ACHN (cell line): ENCODE results near the gene PRPF4.
A peak's percentile ranks its signal among the peaks of the same experiment; 100 is the strongest.
"Not testable (repeated sequence)": the region's sequence is repeated elsewhere in the genome, so short reads cannot be mapped to it uniquely, and the experiment has no call there.

Experiments used
- DNase-seq: peaks from one replicate; pipeline ENCODE4 v3.0.0-alpha.2; 2015
- in situ Hi-C: cut with HindIII; loops from 2 replicates; pipeline ENCODE4 v1.10.0; 2017; ENCODE audit warnings: low sequenced_read_pairs, low pct_ligation_motif_present, low pct_unique_long_range_greater_than_20kb

PRPF4 gene

DNA sequence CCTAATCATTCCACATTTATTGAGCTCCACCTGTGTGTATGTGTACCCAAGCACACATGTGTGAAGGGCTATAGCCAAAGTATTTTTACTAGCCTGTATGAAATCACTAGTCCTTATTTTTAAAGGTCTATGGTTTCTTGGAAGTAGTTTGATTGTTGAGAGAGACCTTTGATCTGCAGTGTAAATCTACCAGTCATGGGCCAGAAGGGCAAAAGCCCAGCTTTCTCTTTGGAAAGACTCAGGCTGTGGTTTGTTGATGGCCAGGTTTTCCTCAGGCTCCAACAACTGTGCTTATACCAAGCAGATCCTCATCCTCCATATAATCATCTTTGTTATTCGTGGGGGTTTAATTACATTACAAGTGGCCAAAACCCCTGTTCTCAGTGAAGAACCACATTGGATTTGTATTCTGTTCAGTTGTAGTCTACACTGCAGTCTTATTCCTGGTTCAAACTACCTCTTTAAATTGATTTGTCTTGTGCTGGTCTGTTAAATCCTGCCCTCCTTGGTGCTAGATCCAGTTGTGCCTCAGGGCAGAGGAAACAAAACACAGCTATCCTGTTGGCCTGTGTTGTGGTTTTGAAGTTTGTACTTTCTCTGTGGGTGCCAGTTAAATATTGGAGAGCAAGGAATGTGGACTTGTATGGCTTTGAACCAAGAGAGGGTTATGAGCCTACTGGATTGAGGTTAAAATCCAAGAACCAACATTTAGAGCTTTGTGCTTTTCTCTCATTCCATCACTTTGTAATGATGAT is 13.4 kb upstream of the PRPF4 start:
- in situ Hi-C loops = no loop called here
- peak; percentile 35 for DNase-seq

DNA sequence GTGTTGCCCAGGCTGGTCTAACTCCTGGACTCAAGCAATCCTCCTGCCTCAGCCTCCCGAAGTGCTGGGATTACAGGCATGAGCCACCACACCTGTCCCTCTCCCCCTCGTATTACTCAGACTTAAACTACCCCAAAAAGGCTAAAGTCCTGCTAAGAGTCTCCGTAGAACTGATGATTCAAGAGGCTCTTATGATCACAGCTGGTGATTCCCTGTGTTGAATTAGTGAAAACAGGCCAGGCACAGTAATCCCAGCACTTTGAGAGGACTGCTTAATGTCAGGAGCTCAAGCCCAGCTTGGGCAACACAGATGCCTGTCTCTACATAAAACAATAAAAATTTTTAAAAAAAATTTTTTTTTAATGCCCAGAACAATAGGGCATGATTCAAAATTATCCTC is 9.3 kb upstream of the PRPF4 start:
- no peak for DNase-seq
- in situ Hi-C loops = no loop called here

DNA sequence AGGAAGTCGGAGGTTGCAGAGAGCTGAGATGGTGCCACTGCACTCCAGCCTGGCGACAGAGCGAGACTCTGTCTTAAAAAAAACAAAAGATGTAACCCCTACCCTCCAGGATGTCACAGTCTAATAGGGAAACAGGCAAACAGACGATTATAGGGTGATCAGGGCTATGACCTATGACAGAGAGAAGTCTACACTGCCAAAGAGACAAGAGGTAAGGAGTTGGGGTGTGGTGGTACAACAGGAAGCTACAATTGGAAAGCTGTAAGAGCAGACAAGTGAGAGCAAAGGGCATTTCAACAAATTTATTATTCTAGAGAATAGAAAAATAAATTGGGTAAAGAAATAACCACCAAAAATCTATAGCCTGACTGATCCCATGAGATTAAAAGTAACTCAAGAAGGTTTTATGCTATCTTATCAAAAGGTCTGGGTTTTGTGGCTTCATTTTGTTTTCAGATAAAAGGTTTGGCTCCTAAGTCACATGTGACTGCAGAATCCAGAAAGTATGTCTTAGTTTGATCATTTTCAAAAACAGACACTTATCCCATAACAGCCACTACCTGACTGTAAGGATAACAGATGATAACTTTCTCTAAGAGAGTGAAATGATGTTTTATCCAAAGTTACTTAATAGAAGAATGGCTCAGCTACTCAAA is 7.4 kb upstream of the PRPF4 start:
- no peak for DNase-seq
- in situ Hi-C loops = no loop called here

DNA sequence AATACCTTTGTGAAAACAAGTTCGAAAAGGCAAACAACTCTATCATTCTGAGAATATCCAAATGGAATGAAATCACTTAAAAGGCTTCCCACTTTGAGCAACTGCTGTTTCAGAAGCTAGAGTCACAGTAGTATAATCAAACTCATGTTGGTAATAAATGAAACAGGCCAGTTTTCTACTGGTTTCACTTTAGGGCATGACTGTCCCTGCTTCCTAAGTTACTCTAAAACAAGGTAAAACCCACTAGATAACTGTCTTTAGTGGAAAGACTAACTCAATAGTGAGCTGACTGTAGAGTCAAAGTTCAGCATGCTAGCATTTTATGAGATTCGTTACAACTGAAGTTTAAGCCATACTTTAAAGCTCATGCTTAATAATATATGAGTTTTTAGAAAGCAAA is 6.1 kb upstream of the PRPF4 start:
- in situ Hi-C loops = no loop called here
- no peak for DNase-seq

DNA sequence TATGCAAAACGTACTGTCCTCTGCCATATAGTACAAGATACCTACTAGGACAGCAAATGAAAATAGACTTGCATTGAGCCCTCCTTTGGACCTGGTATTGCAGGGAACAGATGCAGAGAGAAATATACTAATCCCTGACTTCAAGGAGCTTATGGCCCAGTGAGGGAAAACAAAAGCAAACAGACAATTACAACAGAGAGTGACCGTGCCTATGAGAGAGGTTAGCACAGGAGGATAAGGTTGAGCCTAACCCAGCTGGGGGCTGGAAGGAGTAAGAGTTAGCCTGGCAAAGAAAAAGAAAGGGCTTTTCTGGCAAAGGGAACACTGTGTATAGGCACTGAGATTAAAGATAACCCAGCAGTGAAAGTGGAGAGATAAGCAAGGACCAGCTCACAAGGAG is 5.6 kb upstream of the PRPF4 start:
- in situ Hi-C loops = no loop called here

DNA sequence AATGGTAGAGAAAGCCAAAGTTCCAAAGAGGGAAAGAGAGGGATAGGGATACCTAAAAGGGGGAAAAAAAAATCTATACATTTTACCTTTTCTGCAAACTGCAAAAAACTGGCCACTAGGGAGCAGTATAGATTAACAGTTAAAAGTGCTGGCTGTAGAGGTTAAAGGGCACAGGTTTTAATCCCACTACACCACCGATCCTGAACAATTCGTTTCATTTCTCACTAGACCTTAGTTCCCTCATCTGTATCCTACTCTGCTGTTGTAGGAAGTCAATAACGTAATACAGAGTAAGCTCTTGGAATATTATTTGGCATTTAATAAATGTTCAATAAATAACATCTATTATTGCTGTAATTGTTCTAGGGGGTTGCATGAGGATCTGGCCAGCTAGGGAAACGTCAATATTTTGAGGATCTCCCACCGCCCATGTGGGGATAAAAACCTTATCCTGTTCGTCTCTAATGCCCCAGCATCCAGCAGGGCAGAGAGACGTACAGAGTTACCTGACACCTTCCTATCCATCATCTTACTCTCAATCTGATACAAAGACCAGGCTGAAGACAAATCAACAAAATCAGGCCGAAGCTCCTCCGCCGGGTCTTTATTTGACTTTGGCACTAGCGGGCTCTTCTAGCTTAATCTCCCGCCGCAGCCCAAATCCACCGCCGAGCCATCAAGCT is 843 bp upstream of the PRPF4 start:
- in situ Hi-C loops = no loop called here
- peak; percentile 66 for DNase-seq

More for the DNA sequence above, 5.6 kb upstream of the PRPF4 start:
- DNase-seq = no peak

DNA sequence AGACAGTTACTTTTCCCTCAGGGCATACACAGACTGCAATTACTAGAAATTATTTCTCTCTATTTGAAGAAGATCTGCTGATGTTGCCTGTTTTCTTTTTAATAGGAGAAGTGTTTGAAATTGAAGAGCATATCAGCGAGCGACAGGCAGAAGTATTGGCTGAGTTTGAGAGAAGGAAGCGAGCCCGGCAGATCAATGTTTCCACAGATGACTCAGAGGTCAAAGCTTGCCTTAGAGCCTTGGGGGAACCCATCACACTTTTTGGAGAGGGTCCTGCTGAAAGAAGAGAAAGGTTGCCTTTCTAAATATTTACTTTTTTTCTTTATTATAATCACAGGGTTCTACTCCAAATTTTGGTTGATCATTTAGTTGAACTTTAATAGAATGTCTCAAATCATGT is 3.4 kb downstream of the PRPF4 start:
- in situ Hi-C loops = no loop called here

DNA sequence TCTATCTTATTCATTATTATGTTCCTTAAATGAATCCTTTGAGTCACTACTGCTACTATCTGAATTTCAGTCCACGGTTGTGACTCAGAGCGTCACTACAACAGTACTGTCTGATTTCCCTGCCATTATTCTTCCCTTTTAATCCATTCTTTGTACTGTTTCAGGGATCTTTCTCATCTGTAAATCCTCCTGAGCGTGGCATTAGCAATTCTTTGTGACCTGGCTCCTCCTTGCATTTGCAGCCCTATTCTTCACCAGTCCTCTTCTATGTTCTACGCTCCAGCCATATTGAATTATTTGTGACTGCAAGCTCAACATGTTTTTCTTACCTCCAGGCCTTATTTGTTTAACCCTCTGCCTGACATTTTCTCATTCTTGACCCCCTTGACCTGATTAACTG is 5.9 kb downstream of the PRPF4 start:
- no peak for DNase-seq
- in situ Hi-C loops = no loop called here

More for the DNA sequence above, 3.4 kb downstream of the PRPF4 start:
- DNase-seq = no peak

DNA sequence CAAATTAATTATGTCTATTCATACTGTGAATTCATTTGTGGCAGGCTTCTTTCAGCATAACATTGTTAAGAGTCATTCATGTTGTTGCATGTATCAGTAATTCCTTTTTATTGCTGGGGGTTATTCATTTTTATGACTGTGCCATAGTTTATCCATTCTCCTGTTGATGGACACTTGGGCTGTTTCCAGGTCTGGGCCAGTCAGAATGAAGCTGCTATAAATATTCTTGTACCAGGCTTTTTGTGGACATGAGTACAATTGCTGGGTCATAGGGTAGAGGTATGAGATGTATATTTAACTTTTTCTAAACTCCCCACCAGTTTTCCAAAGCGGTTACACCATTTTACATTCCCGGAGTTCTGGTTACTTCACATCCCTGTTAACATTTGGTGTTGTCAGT is 13.6 kb downstream of the PRPF4 start:
- in situ Hi-C loops = no loop called here
- no peak for DNase-seq

DNA sequence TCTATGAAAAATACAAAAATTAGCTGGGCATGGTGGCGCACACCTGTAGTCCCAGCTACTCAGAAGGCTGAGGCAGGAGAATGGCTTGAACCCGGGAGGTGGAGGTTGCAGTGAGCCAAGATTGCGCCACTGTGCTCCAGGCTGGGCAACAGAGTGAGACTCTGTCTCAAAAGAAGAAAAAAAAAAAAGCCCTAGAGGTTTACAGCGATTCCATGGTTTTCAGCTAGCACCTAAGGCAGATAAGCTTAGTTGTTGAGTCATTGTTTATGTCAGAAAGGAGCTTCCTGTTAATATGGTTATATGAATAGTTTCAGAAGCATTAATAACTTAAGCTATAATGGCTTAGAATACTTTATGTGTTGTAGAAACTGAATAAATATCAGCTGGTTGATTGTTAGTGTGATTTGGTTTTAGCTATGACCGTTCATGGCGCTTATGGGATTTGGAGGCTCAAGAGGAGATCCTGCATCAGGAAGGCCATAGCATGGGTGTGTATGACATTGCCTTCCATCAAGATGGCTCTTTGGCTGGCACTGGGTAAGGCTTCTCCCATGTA is 14.7 kb downstream of the PRPF4 start:
- no peak for DNase-seq
- in situ Hi-C loops = no loop called here

DNA sequence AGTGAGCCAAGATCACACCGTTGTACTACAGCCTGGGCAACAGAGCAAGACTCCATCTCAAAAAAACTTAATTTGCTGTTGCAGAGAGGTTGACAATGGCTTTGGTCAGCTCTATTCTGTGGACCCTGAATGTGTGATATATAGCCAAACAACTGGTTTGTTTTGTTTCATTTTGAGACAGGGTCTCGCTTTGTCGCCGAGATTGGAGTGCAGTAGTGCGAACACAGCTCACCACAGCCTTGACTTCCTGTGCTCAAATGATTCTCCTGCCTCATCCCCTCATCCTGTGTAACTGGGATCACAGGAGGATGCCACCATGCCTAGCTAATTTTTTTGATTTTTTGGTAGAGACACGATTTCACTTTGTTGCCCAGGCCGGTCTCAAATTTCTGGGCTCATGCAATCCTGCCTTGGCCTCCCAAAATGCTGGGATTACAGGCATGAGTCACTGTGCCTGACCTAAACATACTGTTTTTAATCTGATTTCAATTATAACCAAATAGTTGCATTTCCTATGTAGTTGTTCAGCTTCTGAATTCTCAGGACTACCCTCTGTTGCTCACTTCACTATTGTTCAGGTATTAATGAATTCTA is 17.9 kb downstream of the PRPF4 start:
- DNase-seq = no peak
- in situ Hi-C loops = no loop called here

DNA sequence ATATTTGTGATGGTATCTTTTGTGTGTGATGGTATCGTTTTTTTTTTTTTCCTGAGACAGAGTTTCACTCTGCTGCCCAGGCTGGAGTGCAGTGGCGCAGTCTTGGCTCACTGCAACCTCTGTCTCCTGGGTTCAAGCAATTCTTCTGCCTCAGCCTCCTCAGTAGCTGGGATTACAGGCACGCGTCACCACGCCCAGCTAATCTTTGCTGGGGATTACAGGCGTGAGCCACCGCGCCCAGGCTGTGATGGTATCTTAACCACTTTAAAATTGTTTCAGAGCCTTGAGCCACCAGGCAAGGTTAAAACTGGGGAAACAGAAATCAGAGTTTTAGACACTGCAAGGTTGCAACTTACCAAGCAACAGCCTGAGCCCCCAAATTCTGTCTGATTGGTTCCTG is 20.8 kb downstream of the PRPF4 start:
- in situ Hi-C loops, DNase-seq: not testable (repeated sequence)

DNA sequence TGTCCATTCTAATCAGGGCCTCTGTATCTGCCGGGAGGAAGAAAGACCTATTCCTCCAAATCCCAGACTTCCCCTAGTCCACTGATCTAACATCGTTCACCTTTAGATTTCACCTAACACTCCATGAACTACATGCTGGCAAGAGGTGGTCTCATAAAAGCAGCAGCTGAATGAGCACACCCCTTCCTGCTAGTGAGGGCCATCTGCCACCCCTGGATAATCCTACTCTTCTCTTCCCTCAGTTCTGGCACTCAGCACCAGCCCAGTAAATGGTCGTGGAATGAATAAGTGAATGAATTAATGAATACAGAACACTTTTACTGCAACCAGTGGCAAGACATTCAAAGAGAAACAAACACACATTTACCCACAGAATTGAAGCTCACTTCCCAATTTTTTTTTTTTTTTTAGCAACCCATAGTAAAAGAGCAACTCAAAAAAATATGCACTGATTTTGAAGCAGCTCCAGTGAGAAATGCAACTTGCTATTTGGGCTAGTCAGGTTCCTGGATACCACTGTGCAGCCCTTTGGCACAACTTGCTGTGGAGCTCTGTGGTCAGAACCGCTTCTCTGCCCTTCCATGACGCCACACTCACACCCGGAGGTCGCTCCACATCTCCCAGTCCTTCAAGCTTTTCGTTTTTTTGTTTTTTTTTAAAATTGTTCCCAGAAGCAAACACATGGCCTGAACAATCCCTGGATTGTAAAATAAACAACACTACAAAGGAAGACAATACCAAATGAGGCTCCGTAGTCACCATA is 21.5 kb downstream of the PRPF4 start:
- no peak for DNase-seq
- in situ Hi-C loops = no loop called here

DNA sequence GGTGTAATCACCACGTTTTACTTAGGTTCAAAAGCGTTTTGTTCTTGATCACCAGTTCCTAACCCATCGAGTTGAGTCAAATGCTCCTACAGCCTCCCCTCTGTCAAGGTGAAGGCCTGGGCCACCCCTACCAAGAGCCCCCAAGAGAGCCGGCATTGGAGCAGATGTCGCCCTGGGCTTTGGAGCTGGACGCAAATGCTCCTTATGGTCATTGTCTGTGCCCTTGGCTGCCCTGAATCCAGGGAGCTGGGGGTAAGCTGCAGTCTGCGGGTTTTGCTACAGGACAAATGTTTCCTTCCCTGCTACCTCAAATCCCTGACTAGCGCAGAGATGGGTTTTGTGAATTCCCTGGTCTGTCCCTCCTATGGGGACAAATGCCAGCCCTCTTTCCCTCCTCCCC is 22.9 kb downstream of the PRPF4 start:
- no peak for DNase-seq
- in situ Hi-C loops = no loop called here

DNA sequence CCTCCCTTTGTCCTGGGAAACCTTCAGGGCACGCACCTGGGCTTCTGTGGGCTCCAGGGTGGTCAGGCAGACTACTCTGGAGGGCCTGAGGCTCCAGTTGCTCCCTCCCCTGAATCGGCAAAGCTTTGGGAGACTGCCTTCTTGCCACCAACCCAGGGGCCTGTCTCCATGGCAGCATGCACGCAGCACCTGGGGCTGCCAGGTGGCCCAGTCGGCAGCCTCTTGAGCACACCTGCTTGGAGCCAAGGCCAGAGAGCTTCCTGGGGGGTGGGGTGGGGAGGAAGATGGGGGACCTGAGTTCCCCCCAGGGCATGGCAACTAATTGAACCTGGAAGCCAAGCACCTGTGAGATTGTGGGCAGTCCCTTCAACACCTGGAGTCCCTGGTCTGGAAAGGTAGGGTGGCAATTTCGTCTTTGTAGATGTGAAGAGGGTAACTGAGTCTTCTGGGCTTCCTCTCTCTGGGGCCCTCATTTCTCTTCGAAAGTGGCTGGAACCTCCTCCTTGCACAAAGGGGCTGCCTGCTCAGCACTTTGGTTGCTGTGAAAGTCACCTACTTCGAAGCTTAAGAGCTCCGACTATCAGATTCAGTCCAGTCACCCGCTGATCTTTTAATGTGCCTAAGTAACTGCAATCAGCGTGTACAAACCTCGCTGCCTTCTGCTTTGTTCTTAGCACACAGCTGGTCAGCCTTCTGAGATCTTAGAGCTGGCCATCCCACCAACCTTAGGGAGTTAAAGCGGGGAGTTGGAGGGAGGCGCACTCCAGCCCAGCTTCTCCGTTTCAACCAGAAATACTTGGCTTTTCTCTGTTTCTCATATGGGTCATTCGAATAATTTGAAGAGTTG is 23.7 kb downstream of the PRPF4 start:
- in situ Hi-C loops = no loop called here
- no peak for DNase-seq

DNA sequence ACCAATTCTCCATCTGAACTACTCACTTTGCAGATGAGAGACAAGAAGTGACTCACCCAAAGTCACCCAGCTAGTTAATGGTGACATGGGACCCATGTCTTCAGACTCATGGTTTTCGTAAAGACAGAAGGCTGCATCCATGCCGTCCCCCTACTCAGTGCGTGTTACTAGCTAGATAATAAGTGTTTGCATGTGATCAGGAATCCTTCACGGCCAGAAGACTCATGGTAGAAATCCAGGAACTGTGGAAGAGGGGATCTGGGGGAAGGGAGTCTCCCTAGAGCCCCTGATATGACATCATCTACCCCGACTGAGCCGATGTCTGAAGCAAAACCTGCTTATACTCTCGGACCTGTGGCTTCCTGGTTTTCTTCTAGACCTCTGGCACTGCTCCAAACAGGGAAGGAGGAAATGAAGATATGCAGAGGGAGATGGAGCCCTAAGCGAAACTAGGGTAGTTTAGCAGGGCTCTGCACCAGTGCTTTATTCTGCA is 24.4 kb downstream of the PRPF4 start:
- no peak for DNase-seq
- in situ Hi-C loops = no loop called here

DNA sequence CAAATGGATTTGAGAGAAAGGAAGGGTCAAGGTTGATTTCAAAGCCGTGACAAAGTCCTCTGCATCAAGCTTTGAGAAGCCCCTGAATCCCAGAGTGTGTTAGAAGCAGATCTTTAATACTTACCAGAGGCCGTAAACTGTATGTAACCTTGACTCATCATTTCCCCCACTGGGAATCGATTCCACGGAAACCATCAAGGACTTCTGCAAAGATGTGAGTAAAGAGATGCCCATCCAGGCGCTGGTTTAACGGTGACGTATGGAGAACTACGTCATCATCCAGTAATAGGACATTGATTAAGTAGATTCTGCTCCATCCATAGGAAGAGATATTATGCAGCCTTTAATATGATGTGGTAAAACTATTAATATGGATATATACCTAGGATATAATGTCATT is 26.1 kb downstream of the PRPF4 start:
- DNase-seq = no peak
- in situ Hi-C loops = no loop called here
